Keratinocyte (primary cell): ENCODE measurements around the gene HS6ST3. TPM values are rescaled to one million over a fixed set of nuclear protein-coding genes. Genes with fewer than 3 reads are reported as not detected.

ENCODE experiments used
- DNase-seq: peaks from one replicate; pipeline ENCODE4 v3.0.0-alpha.2; 2011; ENCODE audit warnings: low read depth, missing footprints, low spot score
- FAIRE-seq: peaks from 2 replicates; lab custom pipeline; 2011; peaks lifted over from hg19 to GRCh38; lab: Jason Lieb, UNC
- H2AFZ ChIP-seq: 2 replicates; pipeline ENCODE4 v1.6.0; 2012; ENCODE audit warnings: low read length, control low read depth, inconsistent platforms; ENCODE audit not compliant: control insufficient read depth
- H3K27ac ChIP-seq: 2 replicates; pipeline ENCODE4 v1.5.1; 2011; ENCODE audit warnings: low read length; ENCODE audit not compliant: control insufficient read depth, insufficient read depth
- H3K27me3 ChIP-seq: 3 replicates; pipeline ENCODE4 v1.6.0; 2011; ENCODE audit warnings: low read length; ENCODE audit not compliant: control insufficient read depth, insufficient read depth; ENCODE audit errors: extremely low read depth
- H3K36me3 ChIP-seq, 2 experiments: 2 replicates in 1 of 2; 3 replicates in 1 of 2; pipeline ENCODE4 v1.5.1; 2011; ENCODE audit warnings: low read length in 2 of 2, mild to moderate bottlenecking in 1 of 2; ENCODE audit not compliant: control insufficient read depth in 2 of 2, insufficient read depth in 2 of 2; ENCODE audit errors: extremely low read depth in 1 of 2
- H3K4me1 ChIP-seq: 3 replicates; pipeline ENCODE4 v1.5.1; 2011; ENCODE audit warnings: low read length; ENCODE audit not compliant: control insufficient read depth, insufficient read depth; ENCODE audit errors: extremely low read depth
- H3K4me2 ChIP-seq: 3 replicates; pipeline ENCODE4 v1.6.0; 2011; ENCODE audit warnings: low read depth, low read length; ENCODE audit not compliant: control insufficient read depth, insufficient read depth; ENCODE audit errors: extremely low read depth
- H3K4me3 ChIP-seq, 3 experiments: fragments of 200-600 bp in 1 of 3; sonication (generic) in 1 of 3; 2 replicates in 2 of 3; 3 replicates in 1 of 3; pipeline ENCODE4 v1.5.1; 2011 to 2016; ENCODE audit warnings: low read length in 3 of 3, mild to moderate bottlenecking in 3 of 3, control low read depth in 2 of 3, inconsistent platforms in 1 of 3, low read depth in 1 of 3, mixed read lengths in 1 of 3, mixed run types in 1 of 3, moderate library complexity in 1 of 3; ENCODE audit not compliant: control insufficient read depth in 2 of 3, insufficient read depth in 2 of 3; ENCODE audit errors: extremely low read depth in 1 of 3
- H3K79me2 ChIP-seq: 2 replicates; pipeline ENCODE4 v1.6.0; 2012; ENCODE audit warnings: low read length; ENCODE audit not compliant: control insufficient read depth, insufficient read depth
- H3K9ac ChIP-seq: 3 replicates; pipeline ENCODE4 v1.6.0; 2011; ENCODE audit warnings: low read length; ENCODE audit not compliant: control insufficient read depth, insufficient read depth; ENCODE audit errors: extremely low read depth
- H3K9me1 ChIP-seq: 3 replicates; pipeline ENCODE4 v1.6.0; 2011; ENCODE audit warnings: low read length; ENCODE audit not compliant: control insufficient read depth, insufficient read depth; ENCODE audit errors: extremely low read depth
- H3K9me3 ChIP-seq: 2 replicates; pipeline ENCODE4 v1.5.1; 2012; ENCODE audit warnings: low read depth, low read length; ENCODE audit not compliant: control insufficient read depth
- H4K20me1 ChIP-seq: 3 replicates; pipeline ENCODE4 v1.6.0; 2011; ENCODE audit warnings: low read length; ENCODE audit not compliant: control insufficient read depth, insufficient read depth; ENCODE audit errors: extremely low read depth
- EZH2 ChIP-seq: IDR thresholded peaks from one replicate; pipeline ENCODE4 v1.6.1; 2012; ENCODE audit warnings: inconsistent platforms, mild to moderate bottlenecking, low read length, moderate library complexity
- dilution Hi-C: fragments of 300-500 bp; cut with MboI; formaldehyde crosslinking; loops from one replicate; pipeline ENCODE4 v1.7.0; 2020; ENCODE audit warnings: low sequenced_read_pairs; ENCODE audit not compliant: extremely low pct_ligation_motif_present
- polyA plus RNA-seq, 5 experiments: library from polyadenylated mRNA; depleted of rRNA in 3 of 5; stranded (reverse) in 3 of 5; stranded (forward) in 1 of 5; unstranded in 1 of 5; fragments of >200 nt; gene quantifications; 1 replicate in 1 of 5; 2 replicates in 3 of 5; 3 replicates in 1 of 5; pipeline versions ENCODE4 v1.2.1 to v1.2.3, GENCODE V29; 2011 to 2012; ENCODE audit warnings: missing spikeins in 2 of 5, low read depth in 1 of 5, low replicate concordance in 1 of 5
- TF ChIP-seq, protein P1 (sequence below), 3 experiments: IDR thresholded peaks in 1 of 3; conservative IDR thresholded peaks in 1 of 3; optimal IDR thresholded peaks in 1 of 3; 2 replicates in 2 of 3; 3 replicates in 1 of 3; pipeline versions ENCODE3 to v1.5.1; 2011; ENCODE audit warnings: low read length in 3 of 3, mild to moderate bottlenecking in 3 of 3, moderate library complexity in 2 of 3, control low read depth in 1 of 3, inconsistent platforms in 1 of 3; ENCODE audit not compliant: insufficient read depth in 2 of 3; ENCODE audit errors: extremely low read depth in 1 of 3

Gene HS6ST3
- polyA plus RNA-seq, 1 donor (not counting 4 experiments of a cell fraction or from before 2014, with no cell fraction given), result 0.03 TPM

DNA sequence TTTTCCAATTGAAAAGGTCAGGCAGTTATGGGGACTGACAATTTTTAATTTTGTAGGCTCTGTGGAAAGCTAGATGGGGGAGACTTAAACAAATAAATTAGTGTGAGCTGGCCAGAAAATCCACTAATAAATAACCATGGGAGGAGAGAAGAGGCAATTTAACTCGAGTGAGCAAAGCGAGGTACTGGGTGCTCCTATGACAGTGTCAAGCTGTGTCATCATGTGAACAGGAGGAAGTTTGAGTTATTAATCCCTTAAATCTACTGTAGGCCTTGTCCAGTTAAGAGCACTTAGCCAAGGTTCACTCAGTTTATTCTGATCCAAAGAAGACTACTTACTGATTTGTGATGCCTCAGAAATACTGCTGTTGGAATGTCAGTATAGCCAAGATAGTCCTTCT is 781.6 kb downstream of the HS6ST3 start:
- Histone ChIP-seq H3K27ac (no peak overlapping the region), H3K27me3 (no peaks in the 10 kb centered on the region), H3K4me2 (no peak overlapping the region), H3K36me3 (no peaks in the 10 kb centered on the region), H3K4me3 (no peak overlapping the region), H3K79me2 (no peaks in the 10 kb centered on the region), H3K9me1 (no peaks in the 10 kb centered on the region), H2AFZ (no peak overlapping the region), H3K9ac (no peak overlapping the region), H3K4me1 (no peaks in the 10 kb centered on the region), H4K20me1 (no peaks in the 10 kb centered on the region), H3K9me3 (no peaks in the 10 kb centered on the region)
- TF ChIP-seq, protein P1, sequence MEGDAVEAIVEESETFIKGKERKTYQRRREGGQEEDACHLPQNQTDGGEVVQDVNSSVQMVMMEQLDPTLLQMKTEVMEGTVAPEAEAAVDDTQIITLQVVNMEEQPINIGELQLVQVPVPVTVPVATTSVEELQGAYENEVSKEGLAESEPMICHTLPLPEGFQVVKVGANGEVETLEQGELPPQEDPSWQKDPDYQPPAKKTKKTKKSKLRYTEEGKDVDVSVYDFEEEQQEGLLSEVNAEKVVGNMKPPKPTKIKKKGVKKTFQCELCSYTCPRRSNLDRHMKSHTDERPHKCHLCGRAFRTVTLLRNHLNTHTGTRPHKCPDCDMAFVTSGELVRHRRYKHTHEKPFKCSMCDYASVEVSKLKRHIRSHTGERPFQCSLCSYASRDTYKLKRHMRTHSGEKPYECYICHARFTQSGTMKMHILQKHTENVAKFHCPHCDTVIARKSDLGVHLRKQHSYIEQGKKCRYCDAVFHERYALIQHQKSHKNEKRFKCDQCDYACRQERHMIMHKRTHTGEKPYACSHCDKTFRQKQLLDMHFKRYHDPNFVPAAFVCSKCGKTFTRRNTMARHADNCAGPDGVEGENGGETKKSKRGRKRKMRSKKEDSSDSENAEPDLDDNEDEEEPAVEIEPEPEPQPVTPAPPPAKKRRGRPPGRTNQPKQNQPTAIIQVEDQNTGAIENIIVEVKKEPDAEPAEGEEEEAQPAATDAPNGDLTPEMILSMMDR (optimal IDR thresholded peaks at IDR 0.05 in 1 of 3, IDR thresholded peaks at IDR 0.05 in 1 of 3, conservative IDR thresholded peaks at IDR 0.05 in 1 of 3; ENCODE audit: extremely low read depth in 1 of 3, insufficient read depth in 2 of 3, low read length in 3 of 3), result no peak
- no peak for TF ChIP-seq EZH2
- DNase-seq, result no peak
- dilution Hi-C loops, result no loop called here
- no peak for FAIRE-seq

DNA sequence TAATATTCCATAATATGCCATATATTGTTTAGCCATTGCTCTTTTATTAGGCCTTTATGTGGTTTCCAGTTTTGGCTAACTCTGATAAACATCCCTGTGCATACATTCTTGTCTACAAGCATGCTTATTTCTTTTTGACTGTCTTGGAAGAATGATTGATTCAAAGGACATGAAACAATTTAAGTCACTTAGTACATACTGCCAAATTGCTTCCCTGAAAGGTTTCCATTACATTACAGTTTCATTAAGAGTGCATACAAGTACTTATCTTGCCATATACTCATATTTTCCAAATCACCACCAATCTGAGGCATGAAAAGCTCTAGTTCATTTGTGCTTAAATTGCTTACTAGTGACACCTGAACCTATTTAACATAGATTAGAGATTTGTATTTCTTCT is 790.5 kb downstream of the HS6ST3 start:
- Histone ChIP-seq H3K9me3 (peaks cover 2% of the 10 kb centered on the region), H3K27ac (no peak overlapping the region), H3K9ac (no peak overlapping the region), H2AFZ (no peak overlapping the region), H3K79me2 (no peaks in the 10 kb centered on the region), H3K36me3 (no peaks in the 10 kb centered on the region), H3K9me1 (no peaks in the 10 kb centered on the region), H3K4me1 (no peaks in the 10 kb centered on the region), H3K4me2 (no peak overlapping the region), H4K20me1 (no peaks in the 10 kb centered on the region), H3K27me3 (no peaks in the 10 kb centered on the region), H3K4me3 (no peak overlapping the region)
- DNase-seq (no peak), FAIRE-seq (no peak)
- dilution Hi-C loops, result no loop called here
- no peak for TF ChIP-seq EZH2
- TF ChIP-seq, protein P1 (optimal IDR thresholded peaks at IDR 0.05 in 1 of 3, IDR thresholded peaks at IDR 0.05 in 1 of 3, conservative IDR thresholded peaks at IDR 0.05 in 1 of 3; ENCODE audit: extremely low read depth in 1 of 3, insufficient read depth in 2 of 3, low read length in 3 of 3), result no peak

Other genes with a start within 250 kb of the HS6ST3 start
- 6.9 to 12.5 TPM (median 9.6 TPM) in 3 replicates for gene UGGT2, start 36.7 kb upstream of the HS6ST3 start, polyA plus RNA-seq